HG03558 (cell line): ENCODE results near the gene TAS1R3.

Experiments
- ATAC-seq: cut with Tn5 transposase; IDR thresholded peaks from one replicate; pipeline ENCODE4 v1.9.1; 2021; ENCODE audit warnings: moderate number of reproducible peaks; ENCODE audit not compliant: unreplicated experiment; ENCODE audit errors: extremely low read depth

The TAS1R3 gene

DNA sequence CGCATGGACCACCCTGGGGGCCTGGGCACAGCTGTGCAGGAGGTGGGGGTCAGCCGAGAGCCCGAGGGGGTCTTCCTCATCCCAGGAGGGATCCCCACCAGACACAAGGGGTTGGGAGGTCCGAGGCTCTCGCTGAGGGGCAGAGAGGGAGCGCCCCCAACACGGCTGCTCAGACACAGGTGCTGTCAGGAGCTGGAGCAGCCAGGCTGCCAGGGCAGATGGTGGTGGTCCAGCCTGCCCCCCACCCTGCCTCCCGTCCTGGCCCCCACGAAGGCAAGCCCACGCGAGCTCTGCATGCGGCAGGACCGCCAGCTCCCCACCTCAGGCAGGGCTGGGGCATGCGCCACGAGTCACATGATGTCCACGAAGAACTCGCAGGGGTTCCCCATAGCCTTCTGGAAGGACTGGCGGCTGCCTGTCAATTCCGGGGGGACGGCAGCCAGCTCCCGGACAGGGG is 4.7 kb downstream of the TAS1R3 start:
- ATAC-seq = no peak

- no peak for ATAC-seq
Observed at GRCh38 chr1:1336446-1336845, 5.4 kb downstream of the TAS1R3 start.

DNA sequence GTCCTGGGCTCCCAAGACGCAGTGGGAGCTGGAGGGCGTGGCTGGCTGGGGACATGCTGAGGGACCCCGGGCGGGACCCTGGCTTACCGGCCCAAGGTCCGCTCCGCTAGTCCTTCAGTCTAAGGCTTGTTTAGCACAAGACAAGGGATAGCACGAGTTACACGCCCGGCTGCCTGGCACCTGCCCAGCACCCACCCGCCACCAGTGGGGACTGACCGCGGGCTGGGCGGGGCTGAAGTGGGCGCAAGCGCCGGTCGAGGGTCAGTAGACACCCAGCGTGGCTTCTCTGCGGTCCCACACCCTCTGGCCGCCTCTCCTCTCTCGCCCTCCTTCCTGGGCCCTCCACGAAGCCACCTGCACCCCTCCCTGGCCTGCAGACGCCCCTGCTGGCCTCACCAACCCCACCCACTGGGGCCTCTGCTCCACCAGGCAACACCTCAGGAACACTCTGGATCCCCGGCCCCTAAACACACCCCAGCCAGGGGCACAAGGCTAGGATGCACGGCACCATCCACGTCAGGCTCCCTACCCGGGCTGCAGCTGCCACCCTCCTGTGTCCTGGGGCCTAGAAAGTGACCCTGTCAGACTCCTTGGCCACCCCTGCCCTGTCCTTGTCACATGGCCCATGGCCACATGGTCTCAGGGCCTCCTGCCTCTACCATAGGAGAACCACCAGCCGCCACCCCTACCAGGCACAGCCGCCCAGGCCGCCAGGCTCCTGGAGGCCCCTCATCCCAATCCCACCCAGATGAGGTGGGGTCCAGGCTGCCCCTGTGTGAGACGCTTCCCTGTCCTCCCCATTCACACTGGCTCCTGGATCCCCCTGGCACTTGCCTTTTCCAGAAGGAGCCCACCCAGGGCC is 6.1 kb downstream of the TAS1R3 start:
- no peak for ATAC-seq

- no peak for ATAC-seq
Observed at GRCh38 chr1:1337793-1338147, 6.7 kb downstream of the TAS1R3 start.

GRCh38 chr1:1338278-1338677 is 7.2 kb downstream of the TAS1R3 start:
- ATAC-seq = no peak

GRCh38 chr1:1340185-1340584 is 9.1 kb downstream of the TAS1R3 start:
- no peak for ATAC-seq

DNA sequence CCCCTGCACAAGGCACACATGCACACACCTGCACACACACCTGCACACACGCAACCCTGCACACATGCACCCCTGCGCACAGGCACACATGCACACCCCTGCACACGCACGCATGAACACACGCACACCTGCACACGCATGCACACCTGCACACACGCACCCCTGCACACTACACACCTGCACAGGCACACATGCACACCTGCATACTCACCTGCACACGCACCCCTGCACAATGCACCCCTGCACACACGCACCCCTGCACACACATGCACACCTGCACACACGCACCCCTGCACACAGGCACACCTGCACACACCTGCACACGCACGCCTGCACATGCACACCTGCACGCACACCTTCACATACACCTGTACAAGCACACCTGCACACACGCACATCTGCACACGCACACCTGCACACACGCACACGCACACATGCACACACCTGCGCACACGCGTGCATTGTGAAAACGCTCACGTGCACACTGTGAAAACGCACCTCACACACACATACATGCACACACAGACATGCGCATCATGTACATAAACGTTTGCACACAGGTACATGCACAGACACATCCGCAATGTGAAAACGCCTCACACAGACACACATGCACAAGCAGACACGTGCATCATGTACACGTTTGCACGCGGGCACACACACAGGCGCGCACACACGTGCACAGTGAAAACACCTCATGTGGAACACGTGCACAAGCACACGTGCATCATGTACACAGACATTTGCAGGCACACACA is 9.9 kb downstream of the TAS1R3 start:
- ATAC-seq = no peak

GRCh38 chr1:1341549-1342021 is 10.5 kb downstream of the TAS1R3 start:
- no peak for ATAC-seq

DNA sequence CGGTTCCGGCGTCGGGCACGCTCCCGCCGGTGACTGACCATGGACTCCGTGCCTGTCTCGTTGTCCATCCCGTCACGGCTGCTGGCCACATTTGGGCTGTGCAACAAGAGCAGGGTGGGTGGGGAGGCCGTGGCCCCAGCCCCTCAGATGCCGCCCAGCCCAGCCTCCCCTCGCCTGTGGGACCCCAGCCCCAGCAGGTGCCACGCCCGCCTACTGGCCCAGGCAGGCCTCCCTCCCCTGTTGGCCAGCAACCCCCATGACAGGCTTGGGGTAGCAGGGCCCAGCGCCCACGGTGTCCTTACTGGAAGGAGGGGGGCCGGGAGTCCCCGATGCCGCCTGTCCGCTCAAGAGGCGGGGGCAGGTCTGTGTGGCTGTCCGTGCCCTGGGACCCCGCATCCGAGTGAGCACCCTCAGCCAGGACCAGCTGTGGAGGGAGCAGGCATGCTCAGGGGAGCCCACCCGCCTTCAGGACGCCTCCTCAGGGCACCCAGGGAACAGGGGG is 11.0 kb downstream of the TAS1R3 start:
- ATAC-seq = no peak

GRCh38 chr1:1342584-1343115 is 11.6 kb downstream of the TAS1R3 start:
- no peak for ATAC-seq

DNA sequence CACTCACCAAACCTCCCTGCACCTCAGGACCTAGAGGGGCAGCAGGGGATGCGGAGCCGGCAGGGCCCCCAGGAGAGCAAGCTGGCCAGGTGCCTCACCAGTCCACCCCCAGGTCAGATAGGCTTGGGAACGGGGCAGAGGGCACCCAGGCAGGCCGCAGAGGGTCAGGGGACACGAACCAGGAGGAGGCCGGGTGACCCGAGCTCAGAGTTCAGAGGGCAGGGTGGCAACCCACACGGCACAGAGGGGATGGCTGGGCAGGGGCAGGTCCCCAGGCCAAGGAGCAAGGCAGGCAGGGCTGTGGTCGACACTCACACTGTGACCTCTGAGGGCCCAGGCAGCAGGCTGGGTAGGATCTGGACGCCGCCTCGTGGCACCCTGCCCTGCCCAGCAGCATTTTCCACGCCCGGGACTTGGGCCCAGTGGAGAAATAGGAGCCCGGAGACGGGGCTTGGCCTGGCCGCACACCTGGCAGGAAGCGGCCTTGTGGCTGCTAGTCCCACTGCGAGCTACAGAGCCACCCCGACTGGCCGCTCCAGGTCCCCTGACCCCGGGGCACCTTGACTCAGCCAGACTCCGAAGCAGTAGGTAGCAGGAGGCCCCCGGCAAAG is 12.8 kb downstream of the TAS1R3 start:
- ATAC-seq = no peak

DNA sequence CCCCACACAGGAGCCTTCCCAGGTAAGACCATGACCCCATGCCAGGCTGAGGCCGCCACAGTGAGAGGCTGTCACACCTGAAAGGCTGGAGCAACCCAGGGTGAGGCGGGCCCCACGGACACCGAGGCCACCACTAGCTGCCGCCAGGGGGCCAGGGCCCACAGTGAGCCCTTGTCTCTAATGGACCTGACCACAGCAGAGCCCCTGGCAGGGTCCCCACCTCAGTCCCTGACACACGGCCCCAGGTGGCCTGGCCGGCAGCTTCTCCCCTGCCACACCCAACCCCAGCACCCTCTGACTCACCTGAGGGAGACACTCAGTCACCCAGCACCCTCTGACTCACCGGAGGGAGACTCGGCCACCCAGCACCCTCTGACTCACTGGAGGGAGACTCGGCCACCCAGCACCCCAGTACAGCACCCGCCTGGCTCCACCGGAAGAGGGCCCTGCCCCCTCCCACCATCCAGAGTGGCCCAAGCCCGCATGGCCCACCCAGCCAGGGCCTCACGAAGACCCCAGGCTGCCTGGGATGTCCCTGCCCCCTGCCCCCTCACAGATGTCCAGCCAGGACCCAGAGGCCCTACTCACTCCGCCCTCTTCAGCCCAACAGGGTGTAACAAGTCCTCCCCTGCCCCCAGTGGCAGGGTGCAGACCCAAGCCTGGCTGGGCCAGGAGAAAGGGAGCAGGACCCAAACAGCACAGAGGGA is 13.7 kb downstream of the TAS1R3 start:
- no peak for ATAC-seq

- no peak for ATAC-seq
Observed at GRCh38 chr1:1345384-1345783, 14.3 kb downstream of the TAS1R3 start.

- no peak for ATAC-seq
Observed at GRCh38 chr1:1345860-1346500, 14.9 kb downstream of the TAS1R3 start.

DNA sequence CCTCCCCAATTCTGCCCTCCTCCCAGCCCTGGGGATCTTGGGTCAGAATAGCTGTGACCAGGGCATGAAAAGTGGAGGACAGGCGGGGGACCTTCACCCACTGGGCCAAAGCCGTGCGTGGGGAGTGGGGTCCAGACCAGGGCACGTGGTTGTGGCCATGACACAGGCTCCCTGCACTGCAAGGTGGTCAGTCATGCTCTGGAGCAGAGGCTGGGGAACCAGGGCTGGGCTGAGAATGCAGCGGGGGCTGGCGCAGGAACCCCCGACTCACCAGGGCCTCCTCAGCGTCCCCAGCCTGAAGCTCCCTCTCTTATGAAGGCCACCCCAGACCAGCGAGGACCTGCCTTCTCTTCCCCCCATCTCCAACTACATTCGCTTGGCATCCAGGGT is 15.4 kb downstream of the TAS1R3 start:
- ATAC-seq = no peak

DNA sequence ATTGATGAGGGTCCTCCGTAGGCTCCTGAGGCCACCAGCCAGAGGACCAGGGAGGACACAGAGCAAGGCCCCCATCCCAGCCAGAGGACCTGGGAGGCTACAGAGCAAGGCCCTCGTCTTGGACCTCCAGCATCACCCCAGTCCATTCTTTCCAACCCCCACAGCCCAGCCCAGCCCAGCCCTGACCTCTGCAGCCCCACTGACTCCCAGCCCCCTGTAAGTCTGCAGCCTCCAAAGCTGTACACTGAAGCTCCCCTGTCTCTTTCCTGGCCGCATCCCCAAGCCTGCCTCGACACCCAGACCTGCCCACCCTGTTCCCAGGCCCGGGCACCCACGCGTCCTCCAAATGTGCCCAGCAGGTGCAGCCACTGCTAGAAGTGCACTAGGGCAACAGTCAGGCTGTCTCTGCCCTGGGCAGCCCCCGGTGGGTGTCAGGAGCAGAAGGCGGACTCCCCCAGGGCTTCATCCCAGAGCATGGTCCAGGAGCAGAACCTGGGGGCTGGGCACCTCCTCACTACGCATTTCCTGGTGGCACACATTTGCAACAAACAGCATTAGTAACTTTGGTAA is 16.0 kb downstream of the TAS1R3 start:
- ATAC-seq = no peak

DNA sequence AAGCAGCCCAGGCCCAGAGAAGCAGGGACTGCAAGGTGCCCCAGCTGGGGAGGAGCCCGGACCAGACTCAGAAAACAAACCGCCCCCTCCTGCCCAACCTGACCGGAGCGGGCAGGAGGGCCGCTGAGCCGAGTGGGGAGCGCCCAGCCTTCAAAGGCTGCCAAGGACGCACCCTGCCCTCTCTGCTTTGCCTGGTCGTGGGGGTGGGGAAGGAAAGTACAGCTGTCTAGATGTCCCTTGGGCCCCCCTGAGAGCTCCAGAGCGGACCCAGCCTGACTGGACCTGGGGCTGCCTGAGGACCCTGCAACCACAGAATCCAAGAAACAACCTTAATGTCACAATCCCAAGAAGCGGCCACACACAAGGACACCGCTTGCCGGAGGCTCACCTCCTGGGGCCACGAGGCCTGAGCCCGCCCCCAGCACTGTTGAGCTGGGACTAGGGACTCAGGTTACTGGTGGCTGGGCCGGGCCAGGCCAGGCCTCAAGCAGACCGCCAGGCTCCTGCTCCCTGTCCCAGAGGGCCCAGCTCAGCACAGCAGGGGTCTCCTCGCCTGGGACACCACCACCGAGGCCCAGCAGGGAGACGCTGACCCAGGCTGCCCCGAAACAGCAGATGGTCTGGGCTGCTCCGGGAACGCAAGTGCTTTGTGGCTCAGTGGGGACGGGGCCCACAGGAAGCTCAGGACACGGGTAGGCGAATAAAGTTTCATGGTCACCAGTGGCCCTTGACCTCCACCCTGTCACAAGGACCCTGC is 16.8 kb downstream of the TAS1R3 start:
- no peak for ATAC-seq

GRCh38 chr1:1348420-1349255 is 17.6 kb downstream of the TAS1R3 start:
- ATAC-seq = no peak
